Kidney (tissue), 14 donors: ENCODE data around the gene STIM2. TPM values are rescaled to one million over a fixed set of nuclear protein-coding genes. Genes with fewer than 3 reads are reported as not detected.

Experiments
- DNase-seq, 5 donors: peaks; one replicate each; pipeline ENCODE4 v3.0.0-alpha.2; 2013 to 2020
- FAIRE-seq: peaks from 2 replicates; lab custom pipeline; 2012; peaks lifted over from hg19 to GRCh38; lab: Jason Lieb, UNC
- H3K27ac ChIP-seq, 2 donors: one replicate each; pipeline ENCODE4 v1.7.0; 2013; ENCODE audit warnings: low read depth in 2 of 2, low read length in 2 of 2, inconsistent platforms in 1 of 2
- H3K27me3 ChIP-seq: one replicate; pipeline ENCODE4 v1.7.1; 2013; ENCODE audit warnings: low read length, inconsistent platforms; ENCODE audit not compliant: control insufficient read depth, insufficient read depth
- H3K36me3 ChIP-seq, 3 donors: one replicate each; pipeline versions ENCODE4 v1.7.0 to v1.7.1; 2013; ENCODE audit warnings: low read length in 3 of 3, control low read depth in 1 of 3, inconsistent platforms in 1 of 3; ENCODE audit not compliant: insufficient read depth in 3 of 3, control insufficient read depth in 2 of 3
- H3K4me1 ChIP-seq, 3 donors: one replicate each; pipeline versions ENCODE4 v1.7.0 to v1.7.1; 2013; ENCODE audit warnings: low read length in 3 of 3, inconsistent platforms in 1 of 3, low read depth in 1 of 3; ENCODE audit not compliant: control insufficient read depth in 2 of 3, insufficient read depth in 2 of 3
- H3K4me3 ChIP-seq, 3 donors: one replicate each; pipeline versions ENCODE4 v1.7.0 to v1.8.1; 2013; ENCODE audit warnings: low read length in 3 of 3, control low read depth in 1 of 3, inconsistent platforms in 1 of 3
- H3K9ac ChIP-seq, 3 donors: one replicate each; pipeline versions ENCODE4 v1.7.0 to v1.7.1; 2013; ENCODE audit warnings: low read length in 3 of 3, control low read depth in 1 of 3, inconsistent platforms in 1 of 3
- H3K9me3 ChIP-seq, 3 donors: one replicate each; pipeline versions ENCODE4 v1.7.0 to v1.7.1; 2013; ENCODE audit warnings: low read length in 3 of 3, control low read depth in 1 of 3, inconsistent platforms in 1 of 3; ENCODE audit not compliant: control insufficient read depth in 2 of 3, insufficient read depth in 1 of 3
- CTCF ChIP-seq: IDR thresholded peaks from 3 replicates; pipeline ENCODE4 v1.5.1; 2012; ENCODE audit warnings: mild to moderate bottlenecking, moderate library complexity, borderline replicate concordance; ENCODE audit not compliant: insufficient read depth; ENCODE audit errors: extremely low read depth
- intact Hi-C: fragments of 100-400 bp; cut with DNase I; formaldehyde crosslinking; loops from one replicate; pipeline ENCODE4 v1.11.1; 2022
- polyA plus RNA-seq: library from polyadenylated mRNA; stranded (reverse); fragments of 350-450 nt; fragmentation: Illumina TruSeq; extraction: RNeasy Lipid Tissue Mini Kit (QIAGEN cat#74804); gene quantifications from one replicate; pipeline ENCODE4 v1.2.3, GENCODE V29; 2014; ENCODE audit warnings: low read depth, low replicate concordance; ENCODE audit not compliant: insufficient read depth
- total RNA-seq: library from RNA; stranded (reverse); fragmentation: NEBNext Ultra II Directional; extraction: Animal tissue kit (Norgen Biotek cat#: 25700); gene quantifications from one replicate; pipeline ENCODE4 v1.2.1, GENCODE V29; 2021
- donor health status: control.
- donor health status: control.
- donor health status: control.
- donor health status: control.
- donor health status: control.
- donor health status: DM: yes; HTN: yes; CAD: no.
- donor health status: Normal renal cell carcinoma (clear cell type).

STIM2 gene
- total and polyA plus RNA-seq, 2 donors from 2014 or later, result 27.8 to 38.9 TPM

DNA sequence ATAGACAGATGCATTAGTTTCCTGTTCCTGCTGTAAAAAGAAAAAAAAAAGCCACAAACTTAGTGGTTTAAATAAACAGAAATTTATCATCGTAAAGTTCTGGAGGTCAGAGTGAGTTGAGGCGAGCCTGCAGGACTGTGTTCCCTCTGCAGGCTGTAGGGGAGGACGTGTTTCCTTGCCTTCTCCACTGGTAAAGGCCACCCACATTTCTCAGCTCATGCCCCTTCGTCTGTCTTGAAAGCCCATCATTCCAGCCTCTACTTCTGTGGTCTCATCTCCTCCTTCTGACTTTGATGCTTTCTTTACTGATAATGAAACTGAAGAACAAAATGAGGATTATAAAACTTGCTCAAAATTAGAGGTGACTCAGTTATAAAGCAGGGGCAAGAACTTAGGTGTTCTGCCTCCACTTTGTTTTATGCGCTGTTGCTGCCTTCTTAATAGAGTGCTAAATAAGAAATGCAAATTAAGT, 143.0 kb downstream of the STIM2 start:
- peak in 1 of 5 donors; percentile 51 for DNase-seq

DNA sequence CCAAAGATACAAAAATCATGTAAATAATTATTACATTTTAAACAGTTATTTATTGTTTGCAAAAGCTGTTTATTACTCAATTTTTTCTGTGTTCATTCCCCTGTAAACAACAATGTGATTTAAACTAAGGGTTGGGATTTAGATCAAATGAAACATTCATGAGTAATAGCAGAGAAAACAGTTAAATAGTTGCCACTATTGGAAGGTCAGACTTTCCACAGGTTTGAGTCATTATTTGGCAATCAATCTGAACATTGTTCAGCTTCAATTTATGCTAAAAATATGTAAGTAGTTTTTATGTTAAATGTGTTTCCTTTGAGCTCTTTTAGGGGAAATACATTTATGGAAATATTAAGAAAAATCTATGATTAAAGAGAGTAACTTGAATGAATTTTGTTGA, 144.9 kb downstream of the STIM2 start:
- peaks cover 0 to 5% (median 0%) of the 10 kb centered on the region in 3 donors for H3K36me3 ChIP-seq
- DNase-seq (no peak), FAIRE-seq (no peak)
- H3K4me3 ChIP-seq, result no peak overlapping the region
- TF ChIP-seq CTCF, result no peak
- no peaks in the 10 kb centered on the region for H3K9me3 ChIP-seq
- no peaks in the 10 kb centered on the region for H3K4me1 ChIP-seq
- intact Hi-C loops, result no loop called here
- H3K27ac ChIP-seq, result no peak overlapping the region
- no peak overlapping the region for H3K9ac ChIP-seq
- H3K27me3 ChIP-seq, result no peaks in the 10 kb centered on the region

More for the DNA sequence above, 143.0 kb downstream of the STIM2 start:
- intact Hi-C loops, result no loop called here
- peaks cover 0 to 3% (median 0%) of the 10 kb centered on the region in 3 donors for H3K36me3 ChIP-seq
- H3K27me3 ChIP-seq, result no peaks in the 10 kb centered on the region
- no peaks in the 10 kb centered on the region for H3K9me3 ChIP-seq
- no peak for TF ChIP-seq CTCF
- H3K27ac ChIP-seq, result no peak overlapping the region
- no peak overlapping the region for H3K9ac ChIP-seq
- no peak for FAIRE-seq
- no peaks in the 10 kb centered on the region for H3K4me1 ChIP-seq
- no peak overlapping the region for H3K4me3 ChIP-seq

DNA sequence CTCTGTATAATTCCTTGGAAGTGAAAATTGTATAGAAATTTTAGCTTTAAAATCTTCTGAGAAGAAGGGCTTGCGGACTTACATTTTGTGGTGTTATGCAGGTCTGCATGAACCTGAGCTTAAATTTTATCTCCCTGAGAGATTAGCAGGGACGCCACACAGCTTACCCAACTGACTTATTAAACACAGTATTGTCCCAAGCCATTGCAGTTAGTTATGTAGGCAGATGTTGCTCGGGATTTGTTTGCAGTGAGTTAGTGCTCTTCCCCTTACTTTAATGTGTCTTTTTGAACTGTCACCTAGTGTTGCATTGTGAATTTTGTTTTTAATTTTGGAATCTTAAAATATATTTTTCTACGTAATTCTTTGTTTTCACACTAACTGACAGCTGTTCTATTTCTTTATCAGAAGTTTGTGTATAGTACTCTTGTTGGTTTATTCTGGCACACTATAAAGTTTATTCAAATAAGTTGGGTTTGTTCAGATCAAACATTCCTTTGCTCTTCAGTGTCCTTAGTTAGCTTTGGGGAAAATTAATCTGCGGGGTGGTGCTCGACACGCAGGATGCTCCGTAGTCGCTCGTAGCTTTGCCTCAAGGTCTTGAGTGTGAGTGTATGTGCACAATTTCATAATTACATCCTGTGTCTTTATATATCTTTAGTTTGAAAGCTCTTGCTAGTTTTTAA, 145.4 kb downstream of the STIM2 start:
- Histone ChIP-seq H3K4me3 (no peak overlapping the region), H3K9ac (no peak overlapping the region), H3K9me3 (no peaks in the 10 kb centered on the region), H3K4me1 (no peaks in the 10 kb centered on the region), H3K27me3 (no peaks in the 10 kb centered on the region), H3K27ac (no peak overlapping the region), H3K36me3 (peaks cover 0 to 5% (median 0%) of the 10 kb centered on the region in 3 donors)
- FAIRE-seq (no peak), DNase-seq (no peak)
- intact Hi-C loops, result no loop called here
- no peak for TF ChIP-seq CTCF
